GM18519 (cell line): ENCODE measurements around the gene RAPH1.
"Not testable (repeated sequence)": the region's sequence is repeated elsewhere in the genome, so short reads cannot be mapped to it uniquely, and the experiment has no call there.

Experiments
- ATAC-seq: cut with Tn5 transposase; IDR thresholded peaks from one replicate; pipeline ENCODE4 v1.9.1; 2021; ENCODE audit warnings: mild to moderate bottlenecking, moderate library complexity; ENCODE audit not compliant: unreplicated experiment, low FRiP score

The RAPH1 gene

DNA sequence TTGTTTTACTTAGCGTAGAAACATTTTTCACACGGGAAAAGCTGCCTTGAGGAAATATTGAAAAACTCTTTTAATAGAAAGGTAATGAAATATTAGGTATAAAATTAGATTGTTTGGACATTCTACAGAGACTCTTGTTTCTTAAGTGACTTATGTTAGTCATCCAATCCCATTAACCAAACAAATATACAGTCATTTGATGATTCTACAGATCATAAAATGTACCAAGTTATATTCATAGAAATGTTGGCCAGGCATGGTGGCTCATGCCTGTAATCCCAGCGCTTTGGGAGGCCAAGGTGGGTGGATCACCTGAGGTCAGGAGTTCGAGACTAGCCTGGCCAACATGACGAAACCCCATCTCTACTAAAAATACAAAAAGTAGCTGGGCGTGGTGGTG lies 146.9 kb downstream of the RAPH1 start:
- not testable (repeated sequence) for ATAC-seq

- ATAC-seq, result no peak
Observed at GRCh38 chr2:203383038-203383437, 152.1 kb downstream of the RAPH1 start.

GRCh38 chr2:203379156-203379555 lies 155.9 kb downstream of the RAPH1 start:
- ATAC-seq, result no peak

DNA sequence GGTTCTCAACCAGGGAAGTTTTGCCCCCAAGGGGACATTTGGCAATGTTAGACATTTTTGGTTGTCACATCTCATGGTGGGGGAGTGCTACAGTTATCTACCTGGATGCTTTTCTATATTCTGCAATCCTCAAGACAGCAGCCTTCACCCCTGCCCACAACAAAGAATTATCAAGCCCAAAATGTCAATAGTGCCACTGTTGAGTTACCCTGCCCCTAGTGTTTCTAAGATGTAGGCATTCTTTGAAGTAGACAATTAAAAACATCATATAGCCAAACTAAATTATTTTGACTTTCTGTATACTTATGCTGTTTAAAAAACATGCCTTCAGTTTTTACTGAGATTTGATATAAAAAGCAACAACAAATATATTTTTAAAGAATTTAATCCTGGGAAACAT lies 158.9 kb downstream of the RAPH1 start:
- no peak for ATAC-seq

GRCh38 chr2:203372706-203373105 lies 162.4 kb downstream of the RAPH1 start:
- not testable (repeated sequence) for ATAC-seq

GRCh38 chr2:203366639-203367466 lies 168.2 kb downstream of the RAPH1 start:
- ATAC-seq, result no peak

DNA sequence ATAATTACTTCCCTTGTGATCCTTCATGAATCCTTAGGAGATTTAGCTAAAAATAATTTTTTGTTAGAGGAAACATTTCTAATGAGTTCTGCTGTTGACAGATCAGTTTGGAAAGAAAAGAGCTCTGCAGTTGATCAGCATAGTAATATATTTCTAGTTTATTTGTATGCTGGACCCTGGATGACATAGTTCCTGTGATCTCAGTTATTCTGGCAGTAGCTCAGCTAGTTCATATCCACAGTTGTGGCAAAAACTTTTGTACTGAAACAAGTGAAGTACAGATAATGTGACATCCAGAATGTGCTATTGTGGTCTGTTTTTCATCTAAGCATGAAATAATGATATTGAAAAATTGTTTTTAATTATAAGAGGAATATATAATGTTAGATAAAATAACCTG lies 173.2 kb downstream of the RAPH1 start:
- no peak for ATAC-seq

- ATAC-seq, result no peak
Observed at GRCh38 chr2:203361495-203361894, 173.6 kb downstream of the RAPH1 start.

DNA sequence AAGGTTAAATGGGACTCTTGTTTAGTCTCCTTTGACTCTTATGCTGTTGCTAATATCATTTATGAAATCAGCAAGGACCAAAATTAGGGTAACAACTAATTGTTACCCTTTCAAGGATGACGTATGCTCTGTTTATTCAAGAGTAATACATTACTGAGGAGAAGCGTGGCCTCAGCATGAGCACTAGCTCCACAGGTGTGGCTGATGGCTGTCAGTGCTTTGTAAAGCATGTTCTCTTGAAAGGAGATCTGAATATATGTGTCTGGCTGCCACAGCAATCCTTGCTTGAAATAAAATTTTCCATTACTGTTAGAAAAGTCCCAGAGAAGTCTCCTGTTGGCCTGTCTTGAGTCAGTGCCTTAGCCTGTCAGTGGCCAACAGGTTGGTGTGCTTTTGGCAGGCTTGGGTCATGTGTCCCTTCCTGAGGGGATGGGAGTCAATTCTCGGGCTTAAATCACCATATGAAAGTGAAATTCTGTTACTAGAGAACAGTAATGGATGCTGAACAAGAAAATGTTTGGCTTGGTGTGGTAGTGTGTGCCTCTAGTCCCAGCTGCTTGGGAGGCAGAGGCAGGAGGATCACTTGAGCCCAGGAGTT lies 174.2 kb downstream of the RAPH1 start:
- no peak for ATAC-seq

- ATAC-seq, result no peak
Observed at GRCh38 chr2:203359450-203359849, 175.7 kb downstream of the RAPH1 start.

- ATAC-seq, result no peak
Observed at GRCh38 chr2:203354966-203355365, 180.1 kb downstream of the RAPH1 start.

GRCh38 chr2:203352604-203353255 lies 182.4 kb downstream of the RAPH1 start:
- no peak for ATAC-seq

- ATAC-seq, result no peak
Observed at GRCh38 chr2:203347375-203347774, 187.7 kb downstream of the RAPH1 start.

DNA sequence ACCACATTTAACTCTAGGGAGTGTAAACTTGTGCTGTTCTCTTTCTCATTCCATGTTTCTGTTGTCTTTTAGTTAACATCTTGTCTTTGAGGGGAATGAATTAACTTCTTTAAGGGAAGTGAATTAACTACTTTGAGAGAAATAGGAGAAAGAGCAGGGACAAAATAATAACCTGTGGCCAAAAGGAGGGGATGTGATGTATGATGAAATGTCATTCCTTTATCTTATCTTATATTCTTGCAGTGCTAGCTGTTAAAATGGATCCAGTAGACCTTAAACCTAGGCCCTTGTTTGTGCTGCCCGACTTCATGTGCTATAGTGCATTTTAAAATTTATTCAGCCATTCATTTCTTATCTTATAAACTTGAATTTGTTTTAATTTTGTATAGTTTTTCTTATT lies 188.5 kb downstream of the RAPH1 start:
- ATAC-seq, result no peak

GRCh38 chr2:203344667-203345066 lies 190.4 kb downstream of the RAPH1 start:
- no peak for ATAC-seq
